ENCODE results near the gene SLC26A8. TPM values are rescaled to one million over a fixed set of nuclear protein-coding genes. Genes with fewer than 3 reads are reported as not detected.
"Not testable (repeated sequence)": the region's sequence is repeated elsewhere in the genome, so short reads cannot be mapped to it uniquely, and the experiment has no call there.

Gene SLC26A8
- total and polyA plus RNA-seq, 4 donors = 0.20 to 1.1 (median 0.48) TPM

GRCh38 chr6:35945650-35946025 lies 78.8 kb downstream of the SLC26A8 start:
- no peaks in the 10 kb centered on the region for H3K27me3 ChIP-seq (ENCODE audit: control insufficient read depth in 3 of 3, insufficient read depth in 3 of 3, low read length in 2 of 3)
- DNase-seq (no peak), ATAC-seq (ENCODE audit: insufficient read depth, low FRiP score) (no peak)
- H3K9ac ChIP-seq (ENCODE audit: insufficient read depth in 1 of 2, low read length in 2 of 2) = no peak overlapping the region
- H3K4me3 ChIP-seq = no peak overlapping the region
- no peak overlapping the region for H3K27ac ChIP-seq (ENCODE audit: low read depth in 1 of 2, low read length in 1 of 2)
- H3K4me1 ChIP-seq (ENCODE audit: control insufficient read depth in 5 of 5, insufficient read depth in 5 of 5, low read length in 5 of 5) = no peaks in the 10 kb centered on the region
- peaks cover 0 to 2% (median 0%) of the 10 kb centered on the region in 4 donors for H3K9me3 ChIP-seq (ENCODE audit: control insufficient read depth in 4 of 4, insufficient read depth in 3 of 4, low read length in 3 of 4)
- peaks cover 0 to 1% (median 0%) of the 10 kb centered on the region in 4 donors for H3K36me3 ChIP-seq (ENCODE audit: control insufficient read depth in 4 of 4, insufficient read depth in 4 of 4, low read length in 4 of 4)
- TF ChIP-seq CTCF (IDR thresholded peaks at IDR 0.05; ENCODE audit: control extremely low read depth, extremely low read depth) = no peak
- 24 to 33% methylated on average over 1 of the region's 1 CpG for WGBS, 2 donors

GRCh38 chr6:35943390-35943789 lies 81.1 kb downstream of the SLC26A8 start:
- ATAC-seq (ENCODE audit: insufficient read depth, low FRiP score) = no peak
- Histone ChIP-seq H3K9ac (ENCODE audit: insufficient read depth in 1 of 2, low read length in 2 of 2) (no peak overlapping the region), H3K27me3 (ENCODE audit: control insufficient read depth in 3 of 3, insufficient read depth in 3 of 3, low read length in 2 of 3) (no peaks in the 10 kb centered on the region)

GRCh38 chr6:35942355-35942754 lies 82.1 kb downstream of the SLC26A8 start:
- Histone ChIP-seq H3K36me3 (ENCODE audit: control insufficient read depth in 4 of 4, insufficient read depth in 4 of 4, low read length in 4 of 4) (peaks cover 0 to 1% (median 0%) of the 10 kb centered on the region in 4 donors), H3K9ac (ENCODE audit: insufficient read depth in 1 of 2, low read length in 2 of 2) (no peak overlapping the region), H3K27me3 (ENCODE audit: control insufficient read depth in 3 of 3, insufficient read depth in 3 of 3, low read length in 2 of 3) (no peaks in the 10 kb centered on the region), H3K9me3 (ENCODE audit: control insufficient read depth in 4 of 4, insufficient read depth in 3 of 4, low read length in 3 of 4) (peaks cover 0 to 2% (median 0%) of the 10 kb centered on the region in 4 donors), H3K4me3 (no peak overlapping the region), H3K27ac (ENCODE audit: low read depth in 1 of 2, low read length in 1 of 2) (no peak overlapping the region), H3K4me1 (ENCODE audit: control insufficient read depth in 5 of 5, insufficient read depth in 5 of 5, low read length in 5 of 5) (no peaks in the 10 kb centered on the region)
- no peak for TF ChIP-seq CTCF (IDR thresholded peaks at IDR 0.05; ENCODE audit: control extremely low read depth, extremely low read depth)
- ATAC-seq (ENCODE audit: insufficient read depth, low FRiP score) = no peak
- no peak for DNase-seq

More at GRCh38 chr6:35943390-35943789, 81.1 kb downstream of the SLC26A8 start:
- H3K9me3 ChIP-seq (ENCODE audit: control insufficient read depth in 4 of 4, insufficient read depth in 3 of 4, low read length in 3 of 4) = peaks cover 0 to 2% (median 0%) of the 10 kb centered on the region in 4 donors
- no peak overlapping the region for H3K4me3 ChIP-seq
- WGBS, 2 donors = 84 to 96% methylated on average over 1 of the region's 1 CpG
- H3K4me1 ChIP-seq (ENCODE audit: control insufficient read depth in 5 of 5, insufficient read depth in 5 of 5, low read length in 5 of 5) = no peaks in the 10 kb centered on the region
- no peak for DNase-seq
- H3K36me3 ChIP-seq (ENCODE audit: control insufficient read depth in 4 of 4, insufficient read depth in 4 of 4, low read length in 4 of 4) = peaks cover 0 to 1% (median 0%) of the 10 kb centered on the region in 4 donors
- H3K27ac ChIP-seq (ENCODE audit: low read depth in 1 of 2, low read length in 1 of 2) = no peak overlapping the region
- no peak for TF ChIP-seq CTCF (IDR thresholded peaks at IDR 0.05; ENCODE audit: control extremely low read depth, extremely low read depth)

GRCh38 chr6:35941170-35941569 lies 83.3 kb downstream of the SLC26A8 start:
- H3K4me3 ChIP-seq; H3K36me3 ChIP-seq (ENCODE audit: control insufficient read depth in 4 of 4, insufficient read depth in 4 of 4, low read length in 4 of 4); H3K4me1 ChIP-seq (ENCODE audit: control insufficient read depth in 5 of 5, insufficient read depth in 5 of 5, low read length in 5 of 5); H3K27me3 ChIP-seq (ENCODE audit: control insufficient read depth in 3 of 3, insufficient read depth in 3 of 3, low read length in 2 of 3); H3K27ac ChIP-seq (ENCODE audit: low read depth in 1 of 2, low read length in 1 of 2); ATAC-seq (ENCODE audit: insufficient read depth, low FRiP score); H3K9me3 ChIP-seq (ENCODE audit: control insufficient read depth in 4 of 4, insufficient read depth in 3 of 4, low read length in 3 of 4); DNase-seq; H3K9ac ChIP-seq (ENCODE audit: insufficient read depth in 1 of 2, low read length in 2 of 2): not testable (repeated sequence)
- 90 to 93% methylated on average over 7 of the region's 7 CpGs for WGBS, 2 donors

- H3K4me3 ChIP-seq; ATAC-seq (ENCODE audit: insufficient read depth, low FRiP score); H3K9me3 ChIP-seq (ENCODE audit: control insufficient read depth in 4 of 4, insufficient read depth in 3 of 4, low read length in 3 of 4); DNase-seq; H3K9ac ChIP-seq (ENCODE audit: insufficient read depth in 1 of 2, low read length in 2 of 2); H3K4me1 ChIP-seq (ENCODE audit: control insufficient read depth in 5 of 5, insufficient read depth in 5 of 5, low read length in 5 of 5); H3K27me3 ChIP-seq (ENCODE audit: control insufficient read depth in 3 of 3, insufficient read depth in 3 of 3, low read length in 2 of 3); H3K27ac ChIP-seq (ENCODE audit: low read depth in 1 of 2, low read length in 1 of 2); H3K36me3 ChIP-seq (ENCODE audit: control insufficient read depth in 4 of 4, insufficient read depth in 4 of 4, low read length in 4 of 4): not testable (repeated sequence)
- 96% methylated on average over 2 of the region's 2 CpGs for WGBS, 2 donors
Measured at GRCh38 chr6:35940014-35940413, 84.4 kb downstream of the SLC26A8 start.

- H3K36me3 ChIP-seq (ENCODE audit: control insufficient read depth in 4 of 4, insufficient read depth in 4 of 4, low read length in 4 of 4); H3K9ac ChIP-seq (ENCODE audit: insufficient read depth in 1 of 2, low read length in 2 of 2); ATAC-seq (ENCODE audit: insufficient read depth, low FRiP score); H3K9me3 ChIP-seq (ENCODE audit: control insufficient read depth in 4 of 4, insufficient read depth in 3 of 4, low read length in 3 of 4); H3K4me3 ChIP-seq; DNase-seq; H3K27me3 ChIP-seq (ENCODE audit: control insufficient read depth in 3 of 3, insufficient read depth in 3 of 3, low read length in 2 of 3); H3K27ac ChIP-seq (ENCODE audit: low read depth in 1 of 2, low read length in 1 of 2); H3K4me1 ChIP-seq (ENCODE audit: control insufficient read depth in 5 of 5, insufficient read depth in 5 of 5, low read length in 5 of 5): not testable (repeated sequence)
- WGBS, 2 donors = 86 to 97% methylated on average over 5 of the region's 5 CpGs
Measured at GRCh38 chr6:35939259-35939658, 85.2 kb downstream of the SLC26A8 start.

Measured in lung (tissue), 12 donors.